ENCODE results near the gene ZKSCAN1. TPM values are rescaled to one million over a fixed set of nuclear protein-coding genes. Genes with fewer than 3 reads are reported as not detected.
"Not testable (repeated sequence)": the region's sequence is repeated elsewhere in the genome, so short reads cannot be mapped to it uniquely, and the experiment has no call there.

Gene ZKSCAN1
- total RNA-seq, 4 donors from 2014 or later: 31.6 to 35.5 (median 31.7) TPM

DNA sequence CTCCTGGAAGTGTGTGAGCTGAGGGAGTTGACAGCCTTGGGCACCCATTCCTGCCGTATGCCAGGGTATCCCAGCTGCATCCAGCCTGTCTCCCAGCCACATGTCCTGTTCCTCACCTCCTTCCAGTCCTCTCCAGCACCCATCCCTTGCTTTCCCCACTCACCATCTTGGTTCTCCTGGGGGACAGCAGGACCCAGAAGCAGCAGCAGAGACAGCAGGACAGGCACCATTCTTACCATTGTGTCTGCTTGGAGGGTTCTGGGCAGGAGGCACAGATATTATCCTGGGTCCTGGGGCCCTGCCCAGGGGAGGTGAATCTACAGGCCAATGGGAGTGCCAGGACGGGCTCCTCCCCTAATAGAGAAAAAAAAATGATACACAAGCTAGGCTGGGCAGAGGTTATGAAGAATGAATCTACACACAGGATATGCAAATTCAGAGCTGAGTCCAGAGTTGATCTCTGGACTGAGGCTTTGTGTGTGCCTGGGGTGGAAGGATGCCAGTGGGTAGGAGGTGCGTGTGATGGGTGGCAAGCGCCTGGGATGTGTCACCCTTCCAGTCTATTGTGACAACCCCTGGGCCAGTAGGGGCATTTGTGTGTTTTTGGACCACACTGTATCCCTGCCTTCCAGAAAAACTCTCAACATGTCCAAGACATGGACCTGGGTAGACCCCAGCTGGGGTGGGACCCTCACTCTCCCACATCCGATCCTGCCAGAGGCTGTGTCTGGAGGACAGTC lies 39.4 kb upstream of the ZKSCAN1 start, which contains the start of gene AZGP1:
Gene AZGP1 (minus strand): TSS at position 250 of the 740 bp plus-strand sequence. CDS start 11 bp downstream, at position 239.
- 43 to 57% methylated on average over 2 to 3 of the region's 5 CpGs for WGBS, 2 donors (ENCODE audit: low coverage in 1 of 2)
- Histone ChIP-seq H3K36me3 (no peaks in the 10 kb centered on the region), H3K4me3 (no peak within 1 kb of the TSS), H3K4me1 (peaks cover 0 to 4% (median 0%) of the 10 kb centered on the region in 3 donors), H3K27me3 (peaks cover 35% of the 10 kb centered on the region), H3K27ac (no peak within 1 kb of the TSS), H3K9me3 (no peaks in the 10 kb centered on the region)
- TF ChIP-seq, protein P1, sequence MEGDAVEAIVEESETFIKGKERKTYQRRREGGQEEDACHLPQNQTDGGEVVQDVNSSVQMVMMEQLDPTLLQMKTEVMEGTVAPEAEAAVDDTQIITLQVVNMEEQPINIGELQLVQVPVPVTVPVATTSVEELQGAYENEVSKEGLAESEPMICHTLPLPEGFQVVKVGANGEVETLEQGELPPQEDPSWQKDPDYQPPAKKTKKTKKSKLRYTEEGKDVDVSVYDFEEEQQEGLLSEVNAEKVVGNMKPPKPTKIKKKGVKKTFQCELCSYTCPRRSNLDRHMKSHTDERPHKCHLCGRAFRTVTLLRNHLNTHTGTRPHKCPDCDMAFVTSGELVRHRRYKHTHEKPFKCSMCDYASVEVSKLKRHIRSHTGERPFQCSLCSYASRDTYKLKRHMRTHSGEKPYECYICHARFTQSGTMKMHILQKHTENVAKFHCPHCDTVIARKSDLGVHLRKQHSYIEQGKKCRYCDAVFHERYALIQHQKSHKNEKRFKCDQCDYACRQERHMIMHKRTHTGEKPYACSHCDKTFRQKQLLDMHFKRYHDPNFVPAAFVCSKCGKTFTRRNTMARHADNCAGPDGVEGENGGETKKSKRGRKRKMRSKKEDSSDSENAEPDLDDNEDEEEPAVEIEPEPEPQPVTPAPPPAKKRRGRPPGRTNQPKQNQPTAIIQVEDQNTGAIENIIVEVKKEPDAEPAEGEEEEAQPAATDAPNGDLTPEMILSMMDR (IDR thresholded peaks at IDR 0.05): no peak
- TF ChIP-seq EP300 (IDR thresholded peaks at IDR 0.05) (no peak), POLR2A (IDR thresholded peaks at IDR 0.05) (no peak), POLR2AphosphoS5 (IDR thresholded peaks at IDR 0.05) (no peak)
- ATAC-seq: no peak

DNA sequence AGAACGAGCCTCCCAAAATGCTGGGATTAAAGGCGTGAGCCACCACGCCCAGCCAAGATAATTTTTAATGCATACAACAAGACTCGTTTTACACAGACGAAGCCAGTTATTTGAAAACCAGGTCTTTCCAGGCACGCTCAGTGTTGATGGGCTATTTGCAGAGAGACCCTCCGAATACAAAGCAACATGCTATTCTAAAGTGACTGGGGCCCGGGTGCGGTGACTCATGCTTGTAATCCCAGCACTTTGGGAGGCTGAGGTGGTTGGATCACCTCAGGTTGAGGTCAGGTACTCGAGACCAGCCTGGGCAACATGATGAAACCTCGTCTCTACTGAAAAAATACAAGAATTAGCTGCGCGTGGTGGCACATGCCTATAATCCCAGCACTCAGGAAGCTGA lies 38.8 kb upstream of the ZKSCAN1 start:
- no peaks in the 10 kb centered on the region for H3K9me3 ChIP-seq
- no peak for TF ChIP-seq EP300 (IDR thresholded peaks at IDR 0.05)
- no peak for TF ChIP-seq POLR2AphosphoS5 (IDR thresholded peaks at IDR 0.05)
- TF ChIP-seq, protein P1 (IDR thresholded peaks at IDR 0.05): no peak
- TF ChIP-seq POLR2A (IDR thresholded peaks at IDR 0.05): no peak
- H3K4me3 ChIP-seq: no peak overlapping the region
- H3K27ac ChIP-seq: no peak overlapping the region
- WGBS, 2 donors (ENCODE audit: low coverage in 1 of 2): 87% methylated on average over 11 of the region's 13 CpGs; no CpG with 5 or more reads in 1 of the 2 donors
- peaks cover 31% of the 10 kb centered on the region for H3K27me3 ChIP-seq
- no peaks in the 10 kb centered on the region for H3K36me3 ChIP-seq
- ATAC-seq: no peak
- peaks cover 0 to 4% (median 0%) of the 10 kb centered on the region in 3 donors for H3K4me1 ChIP-seq

DNA sequence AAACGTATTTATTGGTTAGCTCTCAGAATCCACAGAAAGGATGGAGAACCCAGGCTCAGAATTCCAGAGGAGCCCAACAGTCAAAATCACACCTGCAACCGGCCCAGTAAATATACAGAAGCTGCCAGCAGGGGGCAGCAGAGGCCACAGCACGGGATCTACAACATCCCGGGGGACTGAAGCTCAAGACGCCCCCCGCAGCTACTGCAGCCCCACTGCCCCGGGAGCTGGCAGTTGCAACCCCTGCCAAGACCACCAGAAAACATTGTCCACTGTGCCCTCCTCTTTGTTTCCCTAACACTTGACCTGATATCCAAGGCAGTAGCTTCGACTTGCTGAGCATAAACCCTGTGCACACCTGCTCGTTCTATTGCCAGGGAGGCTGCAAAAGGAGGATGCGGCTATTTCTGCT lies 35.6 kb upstream of the ZKSCAN1 start:
- peak; percentile 67 for ATAC-seq
- H3K27me3 ChIP-seq: peaks cover 21% of the 10 kb centered on the region
- WGBS, 2 donors (ENCODE audit: low coverage in 1 of 2): 0% methylated on average over 2 of the region's 10 CpGs
- H3K9me3 ChIP-seq, H3K4me1 ChIP-seq, H3K4me3 ChIP-seq, H3K36me3 ChIP-seq, H3K27ac ChIP-seq: not testable (repeated sequence)
- TF ChIP-seq, protein P1 (IDR thresholded peaks at IDR 0.05): peak; percentile 69 to 78 (median 72)

DNA sequence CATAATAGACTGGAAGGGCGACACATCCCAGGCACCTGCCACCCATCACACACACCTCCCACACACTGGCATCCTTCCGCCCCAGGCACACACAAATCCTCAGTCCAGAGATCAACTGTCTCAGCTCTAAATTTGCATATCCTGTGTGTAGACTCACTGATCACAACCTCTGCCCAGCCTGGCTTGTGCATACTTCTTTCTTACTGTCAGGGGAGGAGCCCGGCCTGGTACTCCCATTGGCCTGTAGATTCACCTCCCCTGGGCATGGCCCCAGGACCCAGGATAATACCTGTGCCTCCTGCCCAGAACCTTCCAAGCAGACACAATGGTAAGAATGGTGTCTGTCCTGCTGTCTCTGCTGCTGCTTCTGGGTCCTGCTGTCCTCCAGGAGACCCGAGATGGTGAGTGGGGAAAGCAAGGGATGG lies 34.9 kb upstream of the ZKSCAN1 start:
- H3K4me3 ChIP-seq, H3K36me3 ChIP-seq, ATAC-seq, H3K9me3 ChIP-seq, H3K27ac ChIP-seq, H3K4me1 ChIP-seq: not testable (repeated sequence)
- peaks cover 21% of the 10 kb centered on the region for H3K27me3 ChIP-seq
- 0 to 100% methylated on average over 1 of the region's 4 CpGs for WGBS, 2 donors (ENCODE audit: low coverage in 1 of 2)

DNA sequence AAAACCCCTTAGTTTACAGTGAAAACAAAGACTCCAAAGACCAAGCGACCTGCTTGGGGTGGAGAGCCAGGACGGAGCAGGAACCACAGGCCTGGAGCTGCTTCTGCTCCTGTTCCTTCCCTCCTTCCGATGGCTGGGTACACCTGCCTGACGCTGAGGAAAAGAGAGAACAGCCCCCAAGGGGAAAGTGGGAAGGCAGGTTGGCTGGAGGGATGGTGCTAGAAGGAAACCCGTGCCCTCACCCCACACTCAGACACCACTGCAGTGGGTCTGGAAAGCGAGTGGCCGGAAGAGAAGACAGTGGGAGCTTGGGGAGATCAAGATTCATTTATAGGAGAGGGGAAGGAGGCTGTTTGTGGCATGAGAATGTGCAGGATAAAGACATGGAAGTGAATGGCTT lies 34.3 kb upstream of the ZKSCAN1 start:
- not testable (repeated sequence) for H3K27ac ChIP-seq, H3K4me3 ChIP-seq, H3K36me3 ChIP-seq, H3K9me3 ChIP-seq, ATAC-seq, H3K4me1 ChIP-seq
- peaks cover 18% of the 10 kb centered on the region for H3K27me3 ChIP-seq
- 71 to 74% methylated on average over 4 to 7 of the region's 7 CpGs for WGBS, 2 donors (ENCODE audit: low coverage in 1 of 2)

DNA sequence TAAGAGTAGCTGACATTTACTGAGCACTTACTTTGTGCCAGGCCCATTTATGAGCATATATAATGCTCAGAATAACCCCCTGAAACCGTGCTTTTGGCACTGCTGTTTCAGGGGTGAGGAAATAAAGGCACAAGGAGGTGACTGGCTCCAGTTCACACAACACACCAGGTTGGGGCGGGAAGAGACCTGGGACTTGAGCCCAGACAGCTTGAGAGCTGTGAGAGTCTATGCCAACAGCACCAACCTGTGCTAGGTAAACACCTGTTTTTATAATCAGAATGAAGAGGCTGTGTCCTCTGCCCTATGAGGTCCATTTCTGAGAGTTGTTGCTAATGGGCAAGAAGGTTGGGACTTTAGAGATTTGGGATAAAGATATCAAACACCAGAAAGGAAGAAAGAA lies 30.8 kb upstream of the ZKSCAN1 start:
- Histone ChIP-seq H3K4me3 (no peak overlapping the region), H3K4me1 (peaks cover 0 to 4% (median 0%) of the 10 kb centered on the region in 3 donors), H3K27ac (no peak overlapping the region), H3K27me3 (no peaks in the 10 kb centered on the region), H3K36me3 (no peaks in the 10 kb centered on the region), H3K9me3 (no peaks in the 10 kb centered on the region)
- no peak for ATAC-seq
- TF ChIP-seq POLR2AphosphoS5 (IDR thresholded peaks at IDR 0.05) (no peak), POLR2A (IDR thresholded peaks at IDR 0.05) (no peak), EP300 (IDR thresholded peaks at IDR 0.05) (no peak)
- TF ChIP-seq, protein P1 (IDR thresholded peaks at IDR 0.05): no peak
- WGBS, 2 donors (ENCODE audit: low coverage in 1 of 2): 29 to 50% methylated on average over 1 to 2 of the region's 2 CpGs

DNA sequence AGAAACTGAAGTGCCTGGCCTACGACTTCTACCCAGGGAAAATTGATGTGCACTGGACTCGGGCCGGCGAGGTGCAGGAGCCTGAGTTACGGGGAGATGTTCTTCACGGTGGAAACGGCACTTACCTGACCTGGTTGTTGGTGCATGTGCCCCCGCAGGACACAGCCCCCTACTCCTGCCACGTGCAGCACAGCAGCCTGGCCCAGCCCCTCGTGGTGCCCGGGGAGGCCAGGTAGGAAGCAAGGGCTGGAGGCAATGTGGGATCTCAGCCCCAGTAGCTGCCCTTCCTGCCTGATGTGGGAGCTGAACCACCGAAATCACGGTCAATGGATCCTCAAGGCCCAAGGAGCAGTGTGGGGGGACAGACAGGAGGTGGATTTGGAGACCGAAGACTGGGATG lies 28.1 kb upstream of the ZKSCAN1 start:
- not testable (repeated sequence) for H3K4me3 ChIP-seq, H3K9me3 ChIP-seq, H3K27me3 ChIP-seq, ATAC-seq, H3K36me3 ChIP-seq, H3K27ac ChIP-seq
- 65% methylated on average over 5 of the region's 14 CpGs; no CpG with 5 or more reads in 1 of the 2 donors for WGBS, 2 donors (ENCODE audit: low coverage in 1 of 2)
- peaks cover 0 to 13% (median 3%) of the 10 kb centered on the region in 3 donors for H3K4me1 ChIP-seq

Measured in gastroesophageal sphincter (tissue), 4 donors.